DND-41 (cell line): ENCODE measurements around the gene SERPING1.
"Not testable (repeated sequence)": the region's sequence is repeated elsewhere in the genome, so short reads cannot be mapped to it uniquely, and the experiment has no call there.

ENCODE experiments used
- ATAC-seq: fragments of 200-7000 bp; cut with Tn5 transposase; 3 replicates; pipeline ENCODE4 v1.9.1; 2021; ENCODE audit warnings: low read depth; ENCODE audit not compliant: insufficient read depth
- DNase-seq: peaks from one replicate; pipeline ENCODE4 v3.0.0-alpha.2; 2020
- H2AFZ ChIP-seq: 2 replicates; pipeline ENCODE4 v1.6.0; 2012; ENCODE audit warnings: low read depth, low read length
- H3K27ac ChIP-seq: 2 replicates; pipeline ENCODE4 v1.5.1; 2012; ENCODE audit warnings: low read length, inconsistent platforms
- H3K27me3 ChIP-seq: fragments of 200-600 bp; sonication (generic); 2 replicates; pipeline ENCODE4 v1.6.0; 2012; ENCODE audit warnings: low read length, mild to moderate bottlenecking, inconsistent platforms; ENCODE audit not compliant: insufficient read depth, poor library complexity
- H3K36me3 ChIP-seq: 2 replicates; pipeline ENCODE4 v1.5.1; 2012; ENCODE audit warnings: low read length, inconsistent platforms; ENCODE audit not compliant: insufficient read depth
- H3K4me1 ChIP-seq: 2 replicates; pipeline ENCODE4 v1.5.1; 2012; ENCODE audit warnings: mild to moderate bottlenecking, low read length; ENCODE audit not compliant: insufficient read depth
- H3K4me2 ChIP-seq: 2 replicates; pipeline ENCODE4 v1.6.0; 2012; ENCODE audit warnings: mild to moderate bottlenecking, moderate library complexity, low read length, inconsistent platforms; ENCODE audit not compliant: insufficient read depth
- H3K4me3 ChIP-seq, 2 experiments: fragments of 200-600 bp in 1 of 2; shearing (Covaris generic) in 1 of 2; 2 replicates each; pipeline ENCODE4 v1.5.1; 2012 to 2016; ENCODE audit warnings: inconsistent platforms in 2 of 2, low read length in 2 of 2, mild to moderate bottlenecking in 2 of 2, low read depth in 1 of 2, moderate library complexity in 1 of 2
- H3K79me2 ChIP-seq: 2 replicates; pipeline ENCODE4 v1.6.0; 2012; ENCODE audit warnings: low read length, inconsistent platforms; ENCODE audit not compliant: insufficient read depth
- H3K9ac ChIP-seq: 2 replicates; pipeline ENCODE4 v1.6.0; 2012; ENCODE audit warnings: low read depth, mild to moderate bottlenecking, inconsistent platforms, low read length, moderate library complexity
- H3K9me3 ChIP-seq: 2 replicates; pipeline ENCODE4 v1.5.1; 2012; ENCODE audit warnings: low read length, moderate library complexity, mild to moderate bottlenecking, inconsistent platforms; ENCODE audit not compliant: insufficient read depth, severe bottlenecking
- H4K20me1 ChIP-seq: 2 replicates; pipeline ENCODE4 v1.6.0; 2012; ENCODE audit warnings: low read length; ENCODE audit not compliant: insufficient read depth
- EZH2 ChIP-seq: IDR thresholded peaks from 3 replicates; pipeline ENCODE4 v1.6.1; 2012; ENCODE audit warnings: borderline replicate concordance, low read depth, mild to moderate bottlenecking, moderate library complexity, low read length, inconsistent platforms; ENCODE audit not compliant: severe bottlenecking
- TF ChIP-seq, protein P1 (sequence below): IDR thresholded peaks from 2 replicates; pipeline ENCODE4 v1.5.1; 2012; ENCODE audit warnings: borderline replicate concordance, low read length, moderate library complexity, mild to moderate bottlenecking; ENCODE audit not compliant: poor library complexity, severe bottlenecking; ENCODE audit errors: extremely low read depth

The SERPING1 gene

DNA sequence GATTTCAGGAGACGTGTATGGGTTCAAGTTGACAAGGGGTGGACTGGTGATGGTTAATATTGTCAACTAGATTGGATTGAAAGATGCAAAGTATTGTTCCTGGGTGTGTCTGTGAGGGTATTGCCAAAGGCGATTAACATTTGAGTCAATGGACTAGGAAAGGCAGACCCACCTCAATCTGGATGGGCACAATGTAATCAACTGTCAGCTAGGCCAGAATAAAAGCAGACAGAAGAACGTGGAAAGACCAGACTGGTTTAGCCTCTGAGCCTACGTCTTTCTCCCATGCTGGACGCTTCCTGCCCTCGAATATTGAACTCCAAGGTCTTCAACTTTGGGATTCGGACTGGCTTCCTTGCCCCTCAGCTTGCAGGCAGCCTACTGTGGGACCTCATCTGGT, 53.9 kb downstream of the SERPING1 start:
- Histone ChIP-seq H3K27ac (no peak overlapping the region), H3K27me3 (peaks cover 39% of the 10 kb centered on the region), H3K9me3 (no peaks in the 10 kb centered on the region), H3K79me2 (no peaks in the 10 kb centered on the region), H3K4me3 (no peak overlapping the region), H3K4me2 (no peak overlapping the region), H3K9ac (no peak overlapping the region), H2AFZ (no peak overlapping the region), H4K20me1 (no peaks in the 10 kb centered on the region), H3K36me3 (no peaks in the 10 kb centered on the region), H3K4me1 (peaks cover 48% of the 10 kb centered on the region)
- DNase-seq (no peak), ATAC-seq (no peak)
- TF ChIP-seq, protein P1, sequence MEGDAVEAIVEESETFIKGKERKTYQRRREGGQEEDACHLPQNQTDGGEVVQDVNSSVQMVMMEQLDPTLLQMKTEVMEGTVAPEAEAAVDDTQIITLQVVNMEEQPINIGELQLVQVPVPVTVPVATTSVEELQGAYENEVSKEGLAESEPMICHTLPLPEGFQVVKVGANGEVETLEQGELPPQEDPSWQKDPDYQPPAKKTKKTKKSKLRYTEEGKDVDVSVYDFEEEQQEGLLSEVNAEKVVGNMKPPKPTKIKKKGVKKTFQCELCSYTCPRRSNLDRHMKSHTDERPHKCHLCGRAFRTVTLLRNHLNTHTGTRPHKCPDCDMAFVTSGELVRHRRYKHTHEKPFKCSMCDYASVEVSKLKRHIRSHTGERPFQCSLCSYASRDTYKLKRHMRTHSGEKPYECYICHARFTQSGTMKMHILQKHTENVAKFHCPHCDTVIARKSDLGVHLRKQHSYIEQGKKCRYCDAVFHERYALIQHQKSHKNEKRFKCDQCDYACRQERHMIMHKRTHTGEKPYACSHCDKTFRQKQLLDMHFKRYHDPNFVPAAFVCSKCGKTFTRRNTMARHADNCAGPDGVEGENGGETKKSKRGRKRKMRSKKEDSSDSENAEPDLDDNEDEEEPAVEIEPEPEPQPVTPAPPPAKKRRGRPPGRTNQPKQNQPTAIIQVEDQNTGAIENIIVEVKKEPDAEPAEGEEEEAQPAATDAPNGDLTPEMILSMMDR: no peak
- TF ChIP-seq EZH2: no peak

DNA sequence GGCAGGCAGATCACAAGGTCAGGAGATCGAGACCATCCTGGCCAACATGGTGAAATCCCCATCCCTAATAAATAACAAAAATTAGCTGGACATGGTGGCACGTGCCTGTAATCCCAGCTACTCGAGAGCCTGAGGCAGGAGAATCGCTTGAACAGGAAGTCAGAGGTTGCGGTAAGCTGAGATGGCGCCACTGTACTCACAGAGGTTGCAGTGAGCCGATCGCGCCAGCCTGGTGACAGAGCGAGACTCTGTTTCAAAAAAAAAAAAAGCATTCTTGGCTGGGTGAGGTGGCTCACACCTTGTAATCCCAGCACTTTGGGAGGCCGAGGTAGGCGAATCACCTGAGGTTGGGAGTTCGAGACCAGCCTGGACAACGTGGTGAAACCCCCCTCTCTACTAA, 54.7 kb downstream of the SERPING1 start:
- not testable (repeated sequence) for H3K27ac ChIP-seq, H4K20me1 ChIP-seq, H3K4me2 ChIP-seq, ATAC-seq, H2AFZ ChIP-seq, H3K36me3 ChIP-seq, H3K9ac ChIP-seq, H3K9me3 ChIP-seq, H3K79me2 ChIP-seq, H3K4me3 ChIP-seq
- Histone ChIP-seq H3K27me3 (peaks cover 30% of the 10 kb centered on the region), H3K4me1 (peaks cover 48% of the 10 kb centered on the region)
- peak; percentile 33 for DNase-seq

DNA sequence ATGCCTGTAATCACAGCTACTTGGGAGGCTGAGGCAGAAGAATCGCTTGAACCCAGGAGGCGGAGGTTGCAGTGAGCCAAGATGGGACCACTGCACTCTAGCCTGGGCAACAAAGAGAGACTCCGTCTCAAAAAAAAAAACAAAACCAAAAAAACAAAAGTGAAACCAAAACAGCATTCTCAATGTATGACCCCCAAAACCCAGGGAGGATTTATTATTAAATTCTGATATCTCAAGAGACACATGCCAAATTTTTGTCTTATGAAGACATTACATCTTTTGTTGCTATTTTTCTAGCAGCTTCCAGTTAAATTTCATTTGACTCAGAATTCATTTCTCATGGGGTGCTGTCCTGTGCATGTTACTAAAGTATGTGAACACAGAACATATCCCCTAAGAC, 55.2 kb downstream of the SERPING1 start:
- Histone ChIP-seq H3K4me3 (no peak overlapping the region), H3K36me3 (no peaks in the 10 kb centered on the region), H3K4me1 (peaks cover 45% of the 10 kb centered on the region), H2AFZ (peak overlapping the region; percentile 46; the same call in 1 of the 2 replicates), H3K27ac (no peak overlapping the region), H4K20me1 (no peaks in the 10 kb centered on the region), H3K4me2 (no peak overlapping the region), H3K9me3 (no peaks in the 10 kb centered on the region), H3K27me3 (peaks cover 26% of the 10 kb centered on the region), H3K9ac (no peak overlapping the region), H3K79me2 (peaks cover 1% of the 10 kb centered on the region)
- ATAC-seq (no peak), DNase-seq (no peak)
- TF ChIP-seq EZH2: no peak
- TF ChIP-seq, protein P1: no peak

DNA sequence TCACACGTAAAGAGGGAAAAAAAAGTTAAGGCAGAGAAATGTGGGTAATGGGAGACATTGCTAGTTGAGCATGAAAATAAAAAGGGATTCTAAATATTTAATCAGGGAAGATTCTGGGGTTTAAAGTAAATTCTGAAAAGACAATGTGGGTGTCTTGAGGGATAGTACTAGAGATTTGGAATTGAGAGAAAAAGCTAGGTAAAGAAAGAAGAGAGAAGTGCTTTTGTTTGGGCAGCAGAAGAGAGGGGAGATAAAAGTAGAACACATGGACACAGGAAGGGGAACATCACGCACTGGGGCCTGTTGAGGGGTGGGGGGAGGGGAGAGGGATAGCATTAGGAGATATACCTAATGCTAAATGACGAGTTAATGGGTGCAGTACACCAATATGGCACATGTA, 55.7 kb downstream of the SERPING1 start:
- Histone ChIP-seq H4K20me1 (0 out of 2 replicates have a peak, but pooled peaks cover 4% of the 10 kb centered on the region), H3K9ac (no peak overlapping the region), H3K79me2 (peaks cover 6% of the 10 kb centered on the region), H3K36me3 (no peaks in the 10 kb centered on the region), H3K9me3 (no peaks in the 10 kb centered on the region), H3K4me3 (no peak overlapping the region), H3K27ac (no peak overlapping the region), H2AFZ (peak overlapping the region; percentile 46; the same call in 1 of the 2 replicates), H3K4me1 (peaks cover 42% of the 10 kb centered on the region), H3K4me2 (no peak overlapping the region), H3K27me3 (peaks cover 21% of the 10 kb centered on the region)
- ATAC-seq: no peak
- no peak for DNase-seq
- TF ChIP-seq, protein P1: no peak
- no peak for TF ChIP-seq EZH2
